Germinal center (tissue), 1 donor: ENCODE measurements around the gene ADCY10.
"Not testable (repeated sequence)": the region's sequence is repeated elsewhere in the genome, so short reads cannot be mapped to it uniquely, and the experiment has no call there.

Experiments used
- DNase-seq: peaks from one replicate; pipeline ENCODE4 v3.0.0; 2012; ENCODE audit warnings: mixed read lengths, low spot score

Gene ADCY10

DNA sequence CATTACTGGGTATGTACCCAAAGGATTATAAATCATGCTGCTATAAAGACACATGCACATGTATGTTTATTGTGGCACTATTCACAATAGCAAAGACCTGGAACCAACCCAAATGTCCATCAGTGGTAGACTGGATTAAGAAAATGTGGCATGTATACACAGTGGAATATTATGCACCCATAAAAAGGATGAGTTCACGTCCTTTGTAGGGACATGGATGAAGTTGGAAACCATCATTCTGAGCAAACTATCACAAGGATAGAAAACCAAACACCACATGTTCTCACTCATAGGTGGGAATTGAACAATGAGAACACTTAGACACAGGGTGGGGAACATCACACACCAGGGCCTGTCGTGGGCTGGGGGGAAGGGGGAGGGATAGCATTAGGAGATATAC, 26.7 kb downstream of the ADCY10 start:
- not testable (repeated sequence) for DNase-seq

- DNase-seq = no peak
Observed at GRCh38 chr1:167882376-167882775, 31.6 kb downstream of the ADCY10 start.

DNA sequence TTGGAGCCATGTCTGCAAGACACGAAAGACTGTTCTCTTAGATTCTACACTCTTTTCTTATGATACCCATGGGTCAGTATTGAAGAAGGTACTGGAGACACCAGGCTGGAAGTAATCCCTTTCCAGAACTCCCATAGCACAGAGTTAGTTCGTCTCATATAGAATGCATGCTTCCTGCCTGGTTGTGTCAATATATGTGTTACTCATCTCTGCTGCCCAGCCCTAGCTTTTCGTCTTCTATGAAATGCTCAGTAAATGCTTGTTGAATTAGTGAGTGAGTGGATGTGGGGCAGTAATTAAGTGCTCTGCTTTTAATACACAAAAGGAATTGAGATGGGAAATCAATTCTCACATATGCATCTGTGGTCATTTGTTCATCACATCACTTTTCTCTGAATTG, 32.1 kb downstream of the ADCY10 start:
- DNase-seq = no peak

DNA sequence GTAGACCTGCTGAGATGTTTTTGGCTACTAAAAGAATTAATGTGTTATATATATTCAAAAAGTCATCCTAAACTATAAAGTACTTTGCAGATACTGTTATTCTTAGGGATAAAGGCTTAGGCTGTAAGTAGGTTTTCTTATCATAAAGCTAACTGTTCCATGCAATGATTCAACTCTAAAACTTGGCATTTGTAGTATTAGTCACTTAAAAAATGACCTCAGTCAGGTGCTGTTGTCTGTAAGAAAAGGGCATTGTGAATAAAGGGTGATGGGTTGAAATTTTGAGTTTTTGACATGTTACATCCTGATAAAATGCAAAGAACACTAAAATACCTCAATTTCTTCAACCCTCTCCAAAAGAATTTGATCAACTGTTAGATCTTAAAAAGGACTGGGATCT, 32.9 kb downstream of the ADCY10 start:
- DNase-seq = no peak

GRCh38 chr1:167880580-167881021, 33.3 kb downstream of the ADCY10 start:
- no peak for DNase-seq

DNA sequence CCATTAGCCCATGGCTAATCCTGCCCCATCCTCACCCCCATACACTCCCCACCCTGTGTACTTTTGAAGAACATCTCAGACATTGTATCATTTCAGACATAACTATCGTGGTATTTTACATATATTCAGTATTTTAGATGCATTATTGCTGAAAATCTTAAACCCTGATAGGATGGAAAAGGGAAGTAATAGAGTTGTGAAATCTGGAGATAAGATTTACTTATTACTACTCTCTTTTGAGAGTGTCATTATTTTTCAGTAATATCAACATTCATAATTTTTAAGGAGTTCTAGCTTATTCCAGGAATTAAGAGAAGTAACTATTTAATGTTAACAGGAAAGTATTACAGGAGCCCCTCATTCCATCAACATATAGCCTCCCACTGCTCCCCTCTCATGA, 34.4 kb downstream of the ADCY10 start:
- DNase-seq = no peak

DNA sequence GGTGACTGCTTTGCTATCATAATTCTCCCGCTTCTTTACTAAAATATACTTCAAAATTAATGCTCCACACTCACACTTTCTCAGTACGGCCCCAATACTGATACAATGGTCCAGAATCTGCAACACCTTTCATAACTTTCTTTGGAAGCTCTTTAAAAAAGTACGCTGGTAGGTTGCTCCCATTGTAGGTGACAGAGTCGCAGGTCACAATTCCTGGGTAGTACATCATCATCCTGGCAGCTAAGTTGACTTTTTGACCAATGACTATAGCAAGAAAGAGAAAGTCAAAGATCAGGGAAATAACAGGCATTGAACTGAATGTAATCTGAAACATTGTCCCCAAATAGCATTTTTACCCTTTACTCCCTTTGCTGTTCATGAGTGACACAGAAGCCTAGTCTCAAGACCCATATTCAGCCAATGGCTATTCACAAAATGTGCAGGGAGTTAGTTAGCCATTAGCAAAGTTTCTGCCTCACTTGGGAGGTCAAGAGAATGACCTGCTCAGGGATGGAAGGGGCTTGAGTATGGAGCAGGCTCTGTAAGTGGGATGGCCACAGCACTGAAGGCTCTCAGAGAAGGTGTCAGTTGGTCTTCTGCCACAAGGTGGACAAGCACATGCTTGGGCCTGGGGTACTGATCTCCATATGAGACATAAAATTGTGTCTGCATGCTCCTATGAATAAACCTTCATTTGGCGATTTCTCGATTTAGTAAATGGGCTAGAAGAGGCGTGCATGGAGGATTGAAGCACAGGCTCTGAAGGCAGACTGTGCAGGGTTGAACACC, 35.4 kb downstream of the ADCY10 start:
- no peak for DNase-seq

GRCh38 chr1:167876597-167877175, 37.2 kb downstream of the ADCY10 start:
- no peak for DNase-seq

DNA sequence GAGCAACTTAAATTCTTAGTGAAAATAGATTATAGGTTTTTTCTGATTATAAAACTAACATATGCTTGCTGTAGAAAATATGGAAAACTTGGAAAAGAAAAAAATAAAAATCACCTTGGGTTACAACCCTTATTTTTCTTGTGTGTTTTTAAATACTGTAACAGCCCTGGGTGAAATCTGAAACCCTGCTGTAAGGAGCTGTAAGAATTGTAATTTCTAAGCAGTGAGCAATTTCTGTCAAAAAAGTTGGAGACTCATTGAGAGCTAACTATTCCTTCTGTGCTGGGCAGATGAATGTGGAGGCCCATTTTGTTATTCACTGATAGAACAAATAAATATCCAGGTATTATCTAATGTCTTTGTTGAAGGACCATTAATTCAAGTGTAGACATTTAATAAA, 42.6 kb downstream of the ADCY10 start:
- no peak for DNase-seq

GRCh38 chr1:167869157-167870001, 44.6 kb downstream of the ADCY10 start:
- not testable (repeated sequence) for DNase-seq

GRCh38 chr1:167866739-167867414, 47.1 kb downstream of the ADCY10 start:
- not testable (repeated sequence) for DNase-seq

- DNase-seq = not testable (repeated sequence)
Observed at GRCh38 chr1:167866326-167866725, 47.6 kb downstream of the ADCY10 start.

DNA sequence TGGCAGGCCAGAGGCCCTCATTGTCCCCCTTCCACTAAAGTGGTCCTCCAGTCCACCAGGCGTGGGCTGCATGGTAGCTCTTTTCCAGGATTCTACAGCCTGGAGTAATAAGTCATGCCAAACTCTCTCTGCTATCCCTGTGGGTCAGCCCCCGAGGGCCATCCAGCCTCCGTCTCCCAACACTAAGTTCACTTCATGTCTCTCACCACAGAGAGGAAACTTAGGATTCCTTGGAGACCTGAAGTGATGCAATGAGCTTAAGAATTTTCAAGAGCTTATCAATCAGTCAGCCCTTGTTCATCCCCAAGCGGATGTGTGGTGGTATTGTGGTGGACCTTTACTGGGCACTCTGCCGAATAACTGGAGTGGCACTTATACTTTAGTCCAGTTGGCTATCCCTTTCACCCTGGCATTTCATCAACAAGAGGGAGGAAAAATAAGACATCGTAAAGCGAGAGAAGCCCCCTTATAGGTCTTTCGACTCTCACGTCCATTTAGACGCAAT, 48.1 kb downstream of the ADCY10 start:
- DNase-seq = not testable (repeated sequence)

- DNase-seq = not testable (repeated sequence)
Observed at GRCh38 chr1:167865193-167865592, 48.7 kb downstream of the ADCY10 start.

GRCh38 chr1:167864392-167865032, 49.4 kb downstream of the ADCY10 start:
- no peak for DNase-seq

DNA sequence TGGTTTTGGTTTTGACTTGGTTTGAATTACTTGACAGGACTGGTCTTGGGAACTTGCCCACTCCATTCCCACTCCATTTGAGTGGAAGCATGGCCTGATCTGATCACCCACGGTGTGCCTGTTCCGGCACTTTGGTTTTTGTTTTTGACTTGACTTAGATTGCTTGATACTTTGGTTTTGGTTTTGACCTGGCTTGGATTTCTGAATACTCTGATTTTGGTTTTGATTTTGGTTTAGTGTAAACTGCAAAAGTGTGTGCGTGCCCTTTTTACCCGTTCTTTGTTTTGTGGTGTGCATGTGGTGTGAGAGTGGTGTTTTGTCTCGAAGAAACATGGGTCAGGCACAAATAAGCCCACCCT, 50.0 kb downstream of the ADCY10 start:
- no peak for DNase-seq

GRCh38 chr1:167863191-167863920, 50.6 kb downstream of the ADCY10 start:
- not testable (repeated sequence) for DNase-seq

- DNase-seq = no peak
Observed at GRCh38 chr1:167862432-167863076, 51.4 kb downstream of the ADCY10 start.

GRCh38 chr1:167861664-167862381, 52.1 kb downstream of the ADCY10 start:
- no peak for DNase-seq
